CD4-positive, alpha-beta memory T cell (primary cell): ENCODE measurements around the gene CELF6. TPM values are rescaled to one million over a fixed set of nuclear protein-coding genes. Genes with fewer than 3 reads are reported as not detected.
"Not testable (repeated sequence)": the region's sequence is repeated elsewhere in the genome, so short reads cannot be mapped to it uniquely, and the experiment has no call there.

Experiments
- CTCF ChIA-PET: fragments of 350-600 bp; sonication (Branson Sonifier 250); formaldehyde crosslinking; loops from one replicate; lab custom pipeline; 2021; ENCODE audit warnings: inconsistent platforms; ENCODE audit not compliant: partially characterized antibody; lab: Charles Lee
- POLR2A ChIA-PET: fragments of 350-600 bp; sonication (Branson Sonifier 250); formaldehyde crosslinking; loops from one replicate; lab custom pipeline; 2021; ENCODE audit not compliant: partially characterized antibody; lab: Charles Lee
- DNase-seq, 5 donors: peaks; one replicate each; pipeline versions ENCODE4 v3.0.0 to v3.0.0-alpha.2; 2020 to 2022; ENCODE audit warnings: mixed read lengths in 1 of 5
- H3K27ac ChIP-seq: one replicate; pipeline ENCODE4 v1.7.0; 2013; ENCODE audit warnings: low read depth, low read length
- H3K27me3 ChIP-seq: 2 replicates; pipeline ENCODE4 v1.7.0; 2013; ENCODE audit warnings: mild to moderate bottlenecking, low read length, moderate library complexity; ENCODE audit not compliant: insufficient read depth
- H3K36me3 ChIP-seq: 2 replicates; pipeline ENCODE4 v1.7.0; 2013; ENCODE audit warnings: mild to moderate bottlenecking, low read length, moderate library complexity; ENCODE audit not compliant: insufficient read depth
- H3K4me1 ChIP-seq: 2 replicates; pipeline ENCODE4 v1.7.0; 2013; ENCODE audit warnings: mild to moderate bottlenecking, low read length, moderate library complexity; ENCODE audit not compliant: insufficient read depth
- H3K4me3 ChIP-seq, 2 donors: one replicate each; pipeline ENCODE4 v1.7.0; 2013; ENCODE audit warnings: low read length in 2 of 2, mild to moderate bottlenecking in 1 of 2
- H3K9me3 ChIP-seq, 2 donors: one replicate each; pipeline ENCODE4 v1.7.0; 2013; ENCODE audit warnings: low read length in 2 of 2, control low read depth in 1 of 2; ENCODE audit not compliant: control insufficient read depth in 1 of 2
- H3K27ac Mint-ChIP-seq, 7 donors: one replicate each; pipeline ENCODE4 v1.8.0; 2020 to 2021; ENCODE audit warnings: mixed read lengths in 7 of 7, mild to moderate bottlenecking in 6 of 7, inconsistent platforms in 3 of 7, moderate library complexity in 3 of 7
- H3K27me3 Mint-ChIP-seq, 2 donors: one replicate each; pipeline ENCODE4 v1.8.0; 2020 to 2021; ENCODE audit warnings: mixed read lengths in 2 of 2
- H3K36me3 Mint-ChIP-seq, 2 donors: one replicate each; pipeline ENCODE4 v1.8.0; 2020 to 2021; ENCODE audit warnings: mixed read lengths in 2 of 2, inconsistent platforms in 1 of 2, mild to moderate bottlenecking in 1 of 2
- H3K4me1 Mint-ChIP-seq, 4 donors: one replicate each; pipeline ENCODE4 v1.8.0; 2020 to 2021; ENCODE audit warnings: mixed read lengths in 4 of 4, mild to moderate bottlenecking in 1 of 4
- H3K4me3 Mint-ChIP-seq, 8 donors: one replicate each; pipeline ENCODE4 v1.8.0; 2020 to 2021; ENCODE audit warnings: mixed read lengths in 8 of 8, mild to moderate bottlenecking in 7 of 8, moderate library complexity in 6 of 8, inconsistent platforms in 3 of 8
- H3K9me3 Mint-ChIP-seq, 8 donors: one replicate each; pipeline ENCODE4 v1.8.0; 2020 to 2021; ENCODE audit warnings: mixed read lengths in 8 of 8, mild to moderate bottlenecking in 5 of 8, inconsistent platforms in 3 of 8, moderate library complexity in 1 of 8
- intact Hi-C: fragments of 100-400 bp; cut with micrococcal nuclease; formaldehyde crosslinking; loops from one replicate; pipeline ENCODE4 v1.15.1; 2023
- polyA plus RNA-seq, 2 donors: library from polyadenylated mRNA; unstranded; fragments of 300-500 nt; fragmentation: Illumina TruSeq; gene quantifications; one replicate each; pipeline ENCODE4 v1.2.3, GENCODE V29; 2021
- total RNA-seq, 2 experiments: library from RNA; stranded (reverse); gene quantifications; one replicate each; pipeline ENCODE4 v1.2.3, GENCODE V29; 2021

Gene CELF6
- total and polyA plus RNA-seq, 4 experiments from 2014 or later = 2.6 to 4.9 TPM; not detected in 2

- Mint-ChIP-seq H3K27ac (peak overlapping the region in 3 of 7 donors; percentile 43 to 78 (median 77)), H3K4me1 (peaks cover 19 to 32% (median 26%) of the 10 kb centered on the region in 4 donors)
- H3K9me3 ChIP-seq, H3K36me3 Mint-ChIP-seq, H3K9me3 Mint-ChIP-seq, H3K27ac ChIP-seq, H3K27me3 Mint-ChIP-seq, POLR2A ChIA-PET, H3K4me3 ChIP-seq, H3K4me3 Mint-ChIP-seq, DNase-seq, H3K36me3 ChIP-seq, H3K27me3 ChIP-seq: not testable (repeated sequence)
- CTCF ChIA-PET = interaction anchor here (2.5 to 3.1 kb wide), 2 partner anchors 65 to 76 kb away, joined by 8 to 26 read pairs; partner anchors contain the start of gene GRAMD2A
- H3K4me1 ChIP-seq = peaks cover 24% of the 10 kb centered on the region
- intact Hi-C loops = loop anchor here (10.0 kb wide), 1 partner anchor 99 kb away; the partner anchor contains the start of gene HEXA
Observed at GRCh38 chr15:72275635-72276325, 44.2 kb downstream of the CELF6 start.

DNA sequence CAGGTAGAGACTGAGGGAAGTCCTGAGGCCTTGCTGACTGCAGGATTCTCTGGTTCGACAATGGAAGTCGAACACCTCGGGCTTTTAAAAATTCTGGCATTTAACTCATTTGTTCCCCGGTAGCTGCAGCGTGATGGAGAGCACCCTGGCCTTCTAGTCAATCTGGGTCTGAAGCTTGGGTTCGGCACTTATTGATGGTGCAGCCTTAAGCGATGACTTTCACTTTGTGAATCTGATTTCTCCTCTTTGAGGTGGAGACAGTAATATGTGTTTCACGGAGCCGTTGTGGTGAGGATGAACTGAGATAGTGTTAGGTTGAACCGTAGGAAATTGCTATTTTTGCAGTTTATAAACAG, 47.0 kb downstream of the CELF6 start:
- no peaks in the 10 kb centered on the region for H3K27me3 Mint-ChIP-seq
- peak overlapping the region; percentile 71 for H3K27ac ChIP-seq
- peak overlapping the region; percentile 93 to 97 (median 95) for H3K27ac Mint-ChIP-seq
- ChIA-PET POLR2A (interaction anchor here (0.8 to 2.9 kb wide), 6 partner anchors 12 to 200 kb away, joined by 3 to 39 read pairs (median 10); partner anchors contain the start of gene PKM), CTCF (interaction anchor here (1.0 to 3.1 kb wide), 10 partner anchors 10 to 78 kb away, joined by 3 to 36 read pairs (median 6); partner anchors contain the start of genes GRAMD2A and PKM)
- intact Hi-C loops = loop anchor here (1.0 to 10.0 kb wide), 6 partner anchors 42 to 202 kb away; partner anchors contain the start of genes ARIH1, CELF6, GRAMD2A and HEXA
- H3K9me3 ChIP-seq = no peaks in the 10 kb centered on the region
- DNase-seq = no peak
- peaks cover 3% of the 10 kb centered on the region for H3K36me3 ChIP-seq
- H3K4me3 Mint-ChIP-seq = peak overlapping the region; percentile 83 to 91 (median 88)
- H3K4me1 ChIP-seq = peaks cover 34% of the 10 kb centered on the region
- peaks cover 27 to 43% (median 36%) of the 10 kb centered on the region in 4 donors for H3K4me1 Mint-ChIP-seq
- H3K4me3 ChIP-seq = peak overlapping the region; percentile 14 to 65
- no peaks in the 10 kb centered on the region for H3K27me3 ChIP-seq
- H3K36me3 Mint-ChIP-seq = peaks cover 7 to 8% of the 10 kb centered on the region in 2 donors
- H3K9me3 Mint-ChIP-seq = peaks cover 0 to 1% (median 0%) of the 10 kb centered on the region in 8 donors

DNA sequence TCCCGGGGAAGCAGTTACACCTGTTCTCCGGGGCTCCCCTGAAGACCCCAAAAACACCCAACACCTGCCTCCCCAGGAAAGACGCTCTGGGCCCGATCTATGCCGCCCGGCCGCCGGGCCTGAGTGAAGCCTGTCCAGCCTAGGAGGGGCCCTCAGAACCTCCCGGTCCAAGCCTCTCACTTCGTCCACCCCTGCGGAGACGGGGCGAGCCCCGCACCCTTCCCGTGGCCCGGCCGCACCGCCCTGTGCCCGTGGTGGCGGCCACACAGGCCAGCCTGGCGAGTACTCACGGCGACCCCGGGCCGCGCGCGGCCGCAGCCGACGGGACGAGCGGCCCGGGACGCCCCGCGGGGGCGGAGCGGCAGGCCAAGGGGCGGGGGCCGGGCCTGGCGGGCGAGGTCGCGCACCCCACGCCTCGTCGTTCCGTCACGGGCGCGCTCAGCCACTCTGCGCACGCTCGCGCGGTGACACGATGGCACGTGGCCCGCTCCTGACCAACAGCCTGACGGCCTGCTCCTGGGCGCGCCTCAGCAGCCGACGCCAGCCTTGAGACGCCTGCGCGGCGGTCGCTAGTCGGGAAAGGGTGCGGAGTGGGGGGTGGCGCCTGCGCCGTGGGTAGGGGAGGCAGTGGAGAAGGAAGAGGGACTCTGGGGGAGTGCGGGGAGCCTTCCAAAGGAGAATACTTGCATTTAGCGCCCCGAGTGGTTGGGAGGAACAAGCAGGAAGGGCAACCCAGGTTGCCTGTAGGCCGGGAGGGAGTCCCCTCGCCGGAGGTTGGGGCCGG, 47.6 kb downstream of the CELF6 start, which contains the start of gene PARP6:
TSS of gene PARP6 (minus strand) at position 342 of the 784 bp plus-strand sequence. CDS start 5,077 bp downstream, outside the sequence.
- no peaks in the 10 kb centered on the region for H3K9me3 ChIP-seq
- POLR2A ChIA-PET = interaction anchor here (1.2 to 2.9 kb wide), 5 partner anchors 12 to 201 kb away, joined by 3 to 39 read pairs (median 19); partner anchors contain the start of gene PKM
- H3K27me3 Mint-ChIP-seq = no peaks in the 10 kb centered on the region
- peak within 1 kb of the TSS; percentile 87 for H3K27ac ChIP-seq
- no peaks in the 10 kb centered on the region for H3K27me3 ChIP-seq
- peaks cover 8 to 10% of the 10 kb centered on the region in 2 donors for H3K36me3 Mint-ChIP-seq
- peak within 1 kb of the TSS; percentile 26 to 65 for H3K4me3 ChIP-seq
- peak within 1 kb of the TSS; percentile 93 to 97 (median 95) for H3K27ac Mint-ChIP-seq
- intact Hi-C loops = loop anchor here (1.0 to 10.0 kb wide), 6 partner anchors 41 to 202 kb away; partner anchors contain the start of genes ARIH1, CELF6, GRAMD2A and HEXA
- H3K4me1 Mint-ChIP-seq = peaks cover 27 to 43% (median 36%) of the 10 kb centered on the region in 4 donors
- H3K4me1 ChIP-seq = peaks cover 34% of the 10 kb centered on the region
- peaks cover 0 to 1% (median 0%) of the 10 kb centered on the region in 8 donors for H3K9me3 Mint-ChIP-seq
- H3K36me3 ChIP-seq = peaks cover 6% of the 10 kb centered on the region
- H3K4me3 Mint-ChIP-seq = peak within 1 kb of the TSS; percentile 85 to 93 (median 88)
- CTCF ChIA-PET = interaction anchor here (1.0 to 3.1 kb wide), 7 partner anchors 11 to 77 kb away, joined by 3 to 36 read pairs (median 6); partner anchors contain the start of genes GRAMD2A and PKM
- DNase-seq = peak; percentile 98 to 100 (median 100)

GRCh38 chr15:72271895-72272212, 48.1 kb downstream of the CELF6 start:
- H3K9me3 Mint-ChIP-seq = peaks cover 0 to 1% (median 0%) of the 10 kb centered on the region in 8 donors
- Histone ChIP-seq H3K4me1 (peaks cover 34% of the 10 kb centered on the region), H3K36me3 (peaks cover 12% of the 10 kb centered on the region), H3K9me3 (no peaks in the 10 kb centered on the region), H3K27me3 (no peaks in the 10 kb centered on the region), H3K4me3 (peak overlapping the region; percentile 26 to 63), H3K27ac (peak overlapping the region; percentile 87)
- H3K36me3 Mint-ChIP-seq = peaks cover 14 to 15% of the 10 kb centered on the region in 2 donors
- intact Hi-C loops = loop anchor here (1.0 to 10.0 kb wide), 6 partner anchors 41 to 203 kb away; partner anchors contain the start of genes ARIH1, CELF6, GRAMD2A and HEXA
- peak overlapping the region; percentile 89 to 96 (median 95) for H3K27ac Mint-ChIP-seq
- H3K4me3 Mint-ChIP-seq = peak overlapping the region; percentile 83 to 93 (median 88)
- peaks cover 29 to 43% (median 36%) of the 10 kb centered on the region in 4 donors for H3K4me1 Mint-ChIP-seq
- DNase-seq = no peak
- no peaks in the 10 kb centered on the region for H3K27me3 Mint-ChIP-seq
- ChIA-PET POLR2A (interaction anchor here (1.0 to 2.2 kb wide), 2 partner anchors 41 to 104 kb away, joined by 3 to 19 read pairs; partner anchors contain the start of genes HEXA and PKM), CTCF (interaction anchor here (0.6 to 2.4 kb wide), 2 partner anchors 34 to 45 kb away, joined by 4 to 7 read pairs; no protein-coding TSS in a partner anchor)

GRCh38 chr15:72271221-72271620, 48.7 kb downstream of the CELF6 start:
- Histone ChIP-seq H3K36me3 (peaks cover 18% of the 10 kb centered on the region), H3K4me1 (peaks cover 34% of the 10 kb centered on the region), H3K9me3 (no peaks in the 10 kb centered on the region), H3K4me3 (no peak overlapping the region), H3K27ac (peak overlapping the region; percentile 87), H3K27me3 (no peaks in the 10 kb centered on the region)
- intact Hi-C loops = loop anchor here (5.0 to 10.0 kb wide), 2 partner anchors 74 to 104 kb away; partner anchors contain the start of genes GRAMD2A and HEXA
- peaks cover 29 to 43% (median 36%) of the 10 kb centered on the region in 4 donors for H3K4me1 Mint-ChIP-seq
- POLR2A ChIA-PET = interaction anchor here (0.9 to 2.2 kb wide), 3 partner anchors 38 to 105 kb away, joined by 3 to 19 read pairs (median 3); partner anchors contain the start of genes HEXA and PKM
- peak overlapping the region; percentile 46 to 96 (median 90) for H3K27ac Mint-ChIP-seq
- peaks cover 0 to 1% (median 0%) of the 10 kb centered on the region in 8 donors for H3K9me3 Mint-ChIP-seq
- CTCF ChIA-PET = interaction anchor here (0.6 to 2.4 kb wide), 2 partner anchors 34 to 44 kb away, joined by 4 to 7 read pairs; no protein-coding TSS in a partner anchor
- DNase-seq = no peak
- H3K27me3 Mint-ChIP-seq = no peaks in the 10 kb centered on the region
- peak overlapping the region; percentile 83 to 93 (median 88) for H3K4me3 Mint-ChIP-seq
- H3K36me3 Mint-ChIP-seq = peaks cover 20% of the 10 kb centered on the region in 2 donors

- Mint-ChIP-seq H3K27ac (peak overlapping the region in 2 of 7 donors; percentile 5 to 66), H3K4me3 (no peak overlapping the region), H3K9me3 (no peaks in the 10 kb centered on the region), H3K4me1 (peaks cover 29 to 43% (median 36%) of the 10 kb centered on the region in 4 donors), H3K36me3 (peaks cover 32 to 35% of the 10 kb centered on the region in 2 donors), H3K27me3 (no peaks in the 10 kb centered on the region)
- no peak for DNase-seq
- peaks cover 34% of the 10 kb centered on the region for H3K4me1 ChIP-seq
- H3K27me3 ChIP-seq = no peaks in the 10 kb centered on the region
- no peak overlapping the region for H3K4me3 ChIP-seq
- ChIA-PET POLR2A (interaction anchor here (1.0 kb wide), 1 partner anchor 43 kb away, joined by 3 read pairs; no protein-coding TSS in a partner anchor), CTCF (interaction anchor here (2.4 kb wide), 1 partner anchor 43 kb away, joined by 7 read pairs; no protein-coding TSS in a partner anchor)
- intact Hi-C loops = loop anchor here (5.0 to 10.0 kb wide), 2 partner anchors 72 to 105 kb away; partner anchors contain the start of genes GRAMD2A and HEXA
- H3K36me3 ChIP-seq = peaks cover 33% of the 10 kb centered on the region
- no peaks in the 10 kb centered on the region for H3K9me3 ChIP-seq
- no peak overlapping the region for H3K27ac ChIP-seq
Observed at GRCh38 chr15:72269739-72270138, 50.2 kb downstream of the CELF6 start.
